ENCODE results near the gene METAP1.

The METAP1 gene

GRCh38 chr4:98995183-98996055 lies at the start of gene METAP1:
Gene METAP1 (plus strand): TSS chr4:98995721. CDS start chr4:98995754, 33 bp downstream.
- peak within 1 kb of the TSS; percentile 77 to 89 for H3K4me3 ChIP-seq (ENCODE audit: low read depth in 1 of 2, low read length in 2 of 2)
- H3K36me3 ChIP-seq (ENCODE audit: control insufficient read depth in 1 of 2, insufficient read depth in 2 of 2, low read length in 2 of 2), result no peaks in the 10 kb centered on the region
- peak within 1 kb of the TSS; percentile 93 for H3K27ac ChIP-seq (ENCODE audit: low read length)
- H3K4me1 ChIP-seq (ENCODE audit: control insufficient read depth in 1 of 2, insufficient read depth in 2 of 2, low read length in 2 of 2), result peaks cover 0 to 13% of the 10 kb centered on the region in 2 donors
- H3K9me3 ChIP-seq (ENCODE audit: control insufficient read depth in 1 of 2, low read length in 2 of 2), result no peaks in the 10 kb centered on the region
- no peaks in the 10 kb centered on the region for H3K27me3 ChIP-seq (ENCODE audit: low read depth, low read length)

- Histone ChIP-seq H3K36me3 (ENCODE audit: control insufficient read depth in 1 of 2, insufficient read depth in 2 of 2, low read length in 2 of 2) (no peaks in the 10 kb centered on the region), H3K9me3 (ENCODE audit: control insufficient read depth in 1 of 2, low read length in 2 of 2) (no peaks in the 10 kb centered on the region), H3K27ac (ENCODE audit: low read length) (no peak overlapping the region), H3K27me3 (ENCODE audit: low read depth, low read length) (no peaks in the 10 kb centered on the region), H3K4me3 (ENCODE audit: low read depth in 1 of 2, low read length in 2 of 2) (no peak overlapping the region), H3K4me1 (ENCODE audit: control insufficient read depth in 1 of 2, insufficient read depth in 2 of 2, low read length in 2 of 2) (no peaks in the 10 kb centered on the region)
Observed at GRCh38 chr4:98946359-98946758, 49.2 kb upstream of the METAP1 start.

GRCh38 chr4:98950925-98951324 lies 44.6 kb upstream of the METAP1 start:
- Histone ChIP-seq H3K27me3 (ENCODE audit: low read depth, low read length) (no peaks in the 10 kb centered on the region), H3K27ac (ENCODE audit: low read length) (no peak overlapping the region), H3K36me3 (ENCODE audit: control insufficient read depth in 1 of 2, insufficient read depth in 2 of 2, low read length in 2 of 2) (no peaks in the 10 kb centered on the region), H3K4me1 (ENCODE audit: control insufficient read depth in 1 of 2, insufficient read depth in 2 of 2, low read length in 2 of 2) (no peaks in the 10 kb centered on the region), H3K9me3 (ENCODE audit: control insufficient read depth in 1 of 2, low read length in 2 of 2) (no peaks in the 10 kb centered on the region), H3K4me3 (ENCODE audit: low read depth in 1 of 2, low read length in 2 of 2) (no peak overlapping the region)

- no peaks in the 10 kb centered on the region for H3K36me3 ChIP-seq (ENCODE audit: control insufficient read depth in 1 of 2, insufficient read depth in 2 of 2, low read length in 2 of 2)
- H3K4me3 ChIP-seq (ENCODE audit: low read depth in 1 of 2, low read length in 2 of 2), result no peak overlapping the region
- no peak overlapping the region for H3K27ac ChIP-seq (ENCODE audit: low read length)
- no peaks in the 10 kb centered on the region for H3K9me3 ChIP-seq (ENCODE audit: control insufficient read depth in 1 of 2, low read length in 2 of 2)
- no peaks in the 10 kb centered on the region for H3K4me1 ChIP-seq (ENCODE audit: control insufficient read depth in 1 of 2, insufficient read depth in 2 of 2, low read length in 2 of 2)
- no peaks in the 10 kb centered on the region for H3K27me3 ChIP-seq (ENCODE audit: low read depth, low read length)
Observed at GRCh38 chr4:98951710-98952109, 43.8 kb upstream of the METAP1 start.

- Histone ChIP-seq H3K27me3 (ENCODE audit: low read depth, low read length) (no peaks in the 10 kb centered on the region), H3K9me3 (ENCODE audit: control insufficient read depth in 1 of 2, low read length in 2 of 2) (no peaks in the 10 kb centered on the region), H3K36me3 (ENCODE audit: control insufficient read depth in 1 of 2, insufficient read depth in 2 of 2, low read length in 2 of 2) (no peaks in the 10 kb centered on the region), H3K4me3 (ENCODE audit: low read depth in 1 of 2, low read length in 2 of 2) (no peak overlapping the region), H3K4me1 (ENCODE audit: control insufficient read depth in 1 of 2, insufficient read depth in 2 of 2, low read length in 2 of 2) (no peaks in the 10 kb centered on the region), H3K27ac (ENCODE audit: low read length) (no peak overlapping the region)
Observed at GRCh38 chr4:98955229-98955628, 40.3 kb upstream of the METAP1 start.

GRCh38 chr4:98958065-98958464 lies 37.5 kb upstream of the METAP1 start:
- Histone ChIP-seq H3K36me3 (ENCODE audit: control insufficient read depth in 1 of 2, insufficient read depth in 2 of 2, low read length in 2 of 2) (no peaks in the 10 kb centered on the region), H3K27me3 (ENCODE audit: low read depth, low read length) (no peaks in the 10 kb centered on the region), H3K4me3 (ENCODE audit: low read depth in 1 of 2, low read length in 2 of 2) (no peak overlapping the region), H3K4me1 (ENCODE audit: control insufficient read depth in 1 of 2, insufficient read depth in 2 of 2, low read length in 2 of 2) (no peaks in the 10 kb centered on the region), H3K9me3 (ENCODE audit: control insufficient read depth in 1 of 2, low read length in 2 of 2) (no peaks in the 10 kb centered on the region), H3K27ac (ENCODE audit: low read length) (no peak overlapping the region)

GRCh38 chr4:98959411-98959810 lies 36.1 kb upstream of the METAP1 start:
- H3K36me3 ChIP-seq (ENCODE audit: control insufficient read depth in 1 of 2, insufficient read depth in 2 of 2, low read length in 2 of 2), result no peaks in the 10 kb centered on the region
- H3K4me3 ChIP-seq (ENCODE audit: low read depth in 1 of 2, low read length in 2 of 2), result no peak overlapping the region
- no peaks in the 10 kb centered on the region for H3K4me1 ChIP-seq (ENCODE audit: control insufficient read depth in 1 of 2, insufficient read depth in 2 of 2, low read length in 2 of 2)
- no peaks in the 10 kb centered on the region for H3K27me3 ChIP-seq (ENCODE audit: low read depth, low read length)
- no peak overlapping the region for H3K27ac ChIP-seq (ENCODE audit: low read length)
- no peaks in the 10 kb centered on the region for H3K9me3 ChIP-seq (ENCODE audit: control insufficient read depth in 1 of 2, low read length in 2 of 2)

- no peaks in the 10 kb centered on the region for H3K36me3 ChIP-seq (ENCODE audit: control insufficient read depth in 1 of 2, insufficient read depth in 2 of 2, low read length in 2 of 2)
- no peak overlapping the region for H3K27ac ChIP-seq (ENCODE audit: low read length)
- no peaks in the 10 kb centered on the region for H3K9me3 ChIP-seq (ENCODE audit: control insufficient read depth in 1 of 2, low read length in 2 of 2)
- H3K27me3 ChIP-seq (ENCODE audit: low read depth, low read length), result no peaks in the 10 kb centered on the region
- no peaks in the 10 kb centered on the region for H3K4me1 ChIP-seq (ENCODE audit: control insufficient read depth in 1 of 2, insufficient read depth in 2 of 2, low read length in 2 of 2)
- H3K4me3 ChIP-seq (ENCODE audit: low read depth in 1 of 2, low read length in 2 of 2), result no peak overlapping the region
Observed at GRCh38 chr4:98961770-98962169, 33.8 kb upstream of the METAP1 start.

GRCh38 chr4:98963538-98964433 lies 31.7 kb upstream of the METAP1 start:
- Histone ChIP-seq H3K27me3 (ENCODE audit: low read depth, low read length) (no peaks in the 10 kb centered on the region), H3K4me1 (ENCODE audit: control insufficient read depth in 1 of 2, insufficient read depth in 2 of 2, low read length in 2 of 2) (no peaks in the 10 kb centered on the region), H3K36me3 (ENCODE audit: control insufficient read depth in 1 of 2, insufficient read depth in 2 of 2, low read length in 2 of 2) (no peaks in the 10 kb centered on the region), H3K27ac (ENCODE audit: low read length) (no peak overlapping the region), H3K9me3 (ENCODE audit: control insufficient read depth in 1 of 2, low read length in 2 of 2) (no peaks in the 10 kb centered on the region), H3K4me3 (ENCODE audit: low read depth in 1 of 2, low read length in 2 of 2) (no peak overlapping the region)

GRCh38 chr4:98966926-98967325 lies 28.6 kb upstream of the METAP1 start:
- Histone ChIP-seq H3K9me3 (ENCODE audit: control insufficient read depth in 1 of 2, low read length in 2 of 2) (no peaks in the 10 kb centered on the region), H3K27me3 (ENCODE audit: low read depth, low read length) (no peaks in the 10 kb centered on the region), H3K4me3 (ENCODE audit: low read depth in 1 of 2, low read length in 2 of 2) (no peak overlapping the region), H3K36me3 (ENCODE audit: control insufficient read depth in 1 of 2, insufficient read depth in 2 of 2, low read length in 2 of 2) (no peaks in the 10 kb centered on the region), H3K4me1 (ENCODE audit: control insufficient read depth in 1 of 2, insufficient read depth in 2 of 2, low read length in 2 of 2) (no peaks in the 10 kb centered on the region), H3K27ac (ENCODE audit: low read length) (no peak overlapping the region)

- no peaks in the 10 kb centered on the region for H3K27me3 ChIP-seq (ENCODE audit: low read depth, low read length)
- no peaks in the 10 kb centered on the region for H3K4me1 ChIP-seq (ENCODE audit: control insufficient read depth in 1 of 2, insufficient read depth in 2 of 2, low read length in 2 of 2)
- H3K36me3 ChIP-seq (ENCODE audit: control insufficient read depth in 1 of 2, insufficient read depth in 2 of 2, low read length in 2 of 2), result no peaks in the 10 kb centered on the region
- H3K4me3 ChIP-seq (ENCODE audit: low read depth in 1 of 2, low read length in 2 of 2), result no peak overlapping the region
- H3K9me3 ChIP-seq (ENCODE audit: control insufficient read depth in 1 of 2, low read length in 2 of 2), result no peaks in the 10 kb centered on the region
- H3K27ac ChIP-seq (ENCODE audit: low read length), result no peak overlapping the region
Observed at GRCh38 chr4:98967786-98968329, 27.7 kb upstream of the METAP1 start.
